Measurements from ENCODE around the gene THRA. TPM values are rescaled to one million over a fixed set of nuclear protein-coding genes. Genes with fewer than 3 reads are reported as not detected.
A peak's percentile ranks its signal among the peaks of the same experiment; 100 is the strongest.

Gene THRA
- total and polyA plus RNA-seq, 11 donors: 50.6 to 105 (median 69.8) TPM

DNA sequence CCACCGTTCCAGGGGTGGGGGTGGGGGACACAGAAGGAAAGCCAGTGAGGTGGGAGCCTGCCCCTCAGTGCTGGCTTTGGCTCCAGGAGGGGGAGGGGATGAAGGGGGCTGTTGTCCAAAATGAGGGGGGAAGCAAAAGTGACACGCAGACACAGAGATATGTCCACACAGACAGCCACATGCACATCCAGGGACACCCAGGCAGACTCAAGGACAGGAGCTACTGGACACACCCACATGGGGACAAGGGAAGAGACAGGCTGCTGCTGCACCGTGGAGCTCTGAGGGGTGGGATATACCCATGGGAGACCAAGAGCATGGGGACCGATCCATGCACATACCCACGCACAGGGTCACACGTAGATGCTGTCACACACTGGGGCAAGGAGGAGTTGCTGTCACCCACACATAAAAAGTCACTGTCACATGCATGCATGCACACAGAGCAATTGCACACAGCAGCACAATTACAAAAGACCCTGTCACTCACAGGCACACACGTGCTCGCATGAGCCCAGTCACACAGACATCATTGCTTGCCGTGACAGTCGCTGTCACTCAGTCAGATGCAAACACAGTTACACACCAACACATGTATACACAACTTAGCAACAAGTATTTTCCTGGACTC is 1.3 kb downstream of the THRA start:
- H3K27ac ChIP-seq: peak overlapping the region; percentile 64 to 100 (median 98)
- H3K9me3 ChIP-seq: no peaks in the 10 kb centered on the region
- DNase-seq (peak in 3 of 5 donors; percentile 27 to 59 (median 57)), ATAC-seq (peak in 3 of 4 donors; percentile 8 to 15 (median 13))
- H3K27me3 ChIP-seq: no peaks in the 10 kb centered on the region
- H3K4me1 ChIP-seq: peaks cover 11 to 61% (median 50%) of the 10 kb centered on the region in 12 donors
- H3K36me3 ChIP-seq: no peaks in the 10 kb centered on the region
- WGBS, 4 donors: 5 to 11% (median 6%) methylated on average over 8 to 10 of the region's 10 CpGs
- TF ChIP-seq, protein P1, sequence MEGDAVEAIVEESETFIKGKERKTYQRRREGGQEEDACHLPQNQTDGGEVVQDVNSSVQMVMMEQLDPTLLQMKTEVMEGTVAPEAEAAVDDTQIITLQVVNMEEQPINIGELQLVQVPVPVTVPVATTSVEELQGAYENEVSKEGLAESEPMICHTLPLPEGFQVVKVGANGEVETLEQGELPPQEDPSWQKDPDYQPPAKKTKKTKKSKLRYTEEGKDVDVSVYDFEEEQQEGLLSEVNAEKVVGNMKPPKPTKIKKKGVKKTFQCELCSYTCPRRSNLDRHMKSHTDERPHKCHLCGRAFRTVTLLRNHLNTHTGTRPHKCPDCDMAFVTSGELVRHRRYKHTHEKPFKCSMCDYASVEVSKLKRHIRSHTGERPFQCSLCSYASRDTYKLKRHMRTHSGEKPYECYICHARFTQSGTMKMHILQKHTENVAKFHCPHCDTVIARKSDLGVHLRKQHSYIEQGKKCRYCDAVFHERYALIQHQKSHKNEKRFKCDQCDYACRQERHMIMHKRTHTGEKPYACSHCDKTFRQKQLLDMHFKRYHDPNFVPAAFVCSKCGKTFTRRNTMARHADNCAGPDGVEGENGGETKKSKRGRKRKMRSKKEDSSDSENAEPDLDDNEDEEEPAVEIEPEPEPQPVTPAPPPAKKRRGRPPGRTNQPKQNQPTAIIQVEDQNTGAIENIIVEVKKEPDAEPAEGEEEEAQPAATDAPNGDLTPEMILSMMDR (IDR thresholded peaks at IDR 0.05): no peak
- TF ChIP-seq POLR2A (IDR thresholded peaks at IDR 0.05): no peak
- intact Hi-C loops (cut with DNase I): loop anchor here in 8 of 10 donors (2.0 to 5.0 kb wide), 6 partner anchors 13 to 49 kb away; no protein-coding TSS in a partner anchor
- H3K4me3 ChIP-seq: peak overlapping the region; percentile 78 to 100 (median 96)

DNA sequence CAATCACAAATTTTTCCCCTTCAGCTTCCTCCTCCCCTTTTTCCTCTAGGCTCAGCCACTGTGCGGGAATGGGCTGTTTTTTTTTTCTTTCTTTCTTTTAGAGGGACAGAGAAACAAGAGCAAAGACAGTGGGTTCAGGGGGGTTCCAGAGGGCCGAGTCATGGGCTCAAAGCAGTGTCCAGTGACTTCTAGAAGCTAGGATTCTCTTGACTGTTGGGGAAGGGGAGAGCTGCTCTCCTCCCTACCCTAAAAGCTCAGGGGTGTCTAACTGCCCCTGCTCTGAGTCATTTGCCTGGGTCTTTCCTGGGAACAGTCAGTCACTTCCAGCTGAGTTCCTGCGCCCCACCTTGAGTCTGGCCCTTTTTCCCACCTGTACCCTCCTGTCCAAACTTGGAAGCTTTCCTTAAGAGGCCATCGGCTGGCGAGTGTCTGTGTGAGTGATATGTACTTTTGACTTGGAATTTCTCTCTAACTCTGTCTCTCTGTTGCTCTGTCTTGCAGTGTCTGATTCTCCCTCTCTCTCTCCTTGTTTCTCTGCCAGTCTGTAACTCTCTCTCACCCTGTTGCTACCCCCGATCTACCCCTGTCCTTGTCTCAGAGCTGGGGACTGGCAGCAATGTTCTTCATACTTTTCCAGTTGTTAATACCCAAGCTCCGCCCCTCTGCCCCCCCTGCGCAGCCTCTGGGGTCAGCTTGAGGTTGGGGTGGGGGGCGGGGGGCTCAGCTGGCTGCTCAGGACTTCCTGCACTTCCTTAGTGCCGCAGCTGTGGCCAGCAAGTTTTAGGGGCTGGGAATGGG is 2.4 kb downstream of the THRA start:
- H3K36me3 ChIP-seq: no peaks in the 10 kb centered on the region
- no peak for TF ChIP-seq POLR2A (IDR thresholded peaks at IDR 0.05)
- TF ChIP-seq, protein P1 (IDR thresholded peaks at IDR 0.05): no peak
- H3K9me3 ChIP-seq: no peaks in the 10 kb centered on the region
- DNase-seq (peak in 3 of 5 donors; percentile 4 to 49 (median 28)), ATAC-seq (no peak)
- H3K27ac ChIP-seq: peak overlapping the region; percentile 64 to 100 (median 98)
- H3K4me3 ChIP-seq: peak overlapping the region in 10 of 12 donors; percentile 78 to 100 (median 96)
- peaks cover 17 to 72% (median 60%) of the 10 kb centered on the region in 12 donors for H3K4me1 ChIP-seq
- intact Hi-C loops (cut with DNase I): loop anchor here in 6 of 10 donors (5.0 kb wide), 2 partner anchors 32 to 47 kb away; no protein-coding TSS in a partner anchor
- WGBS, 4 donors: 4 to 11% (median 10%) methylated on average over 9 to 10 of the region's 10 CpGs
- H3K27me3 ChIP-seq: no peaks in the 10 kb centered on the region

GRCh38 chr17:40065769-40066510 is 3.2 kb downstream of the THRA start:
- Histone ChIP-seq H3K27me3 (no peaks in the 10 kb centered on the region), H3K4me3 (peak overlapping the region in 9 of 12 donors; percentile 78 to 100 (median 96)), H3K27ac (peak overlapping the region; percentile 64 to 100 (median 98)), H3K9me3 (no peaks in the 10 kb centered on the region), H3K4me1 (peaks cover 22 to 80% (median 68%) of the 10 kb centered on the region in 12 donors), H3K36me3 (no peaks in the 10 kb centered on the region)
- no peak for TF ChIP-seq POLR2A (IDR thresholded peaks at IDR 0.05)
- TF ChIP-seq, protein P1 (IDR thresholded peaks at IDR 0.05): no peak
- intact Hi-C loops (cut with DNase I): loop anchor here in 2 of 10 donors (5.0 kb wide), 1 partner anchor 46 kb away; no protein-coding TSS in a partner anchor
- ATAC-seq (no peak), DNase-seq (peak in 3 of 5 donors; percentile 19 to 62 (median 29))
- WGBS, 4 donors: 57 to 68% (median 62%) methylated on average over 9 to 11 of the region's 11 CpGs
